GM12892 (cell line): ENCODE measurements around the gene PSKH1.
"Not testable (repeated sequence)": the region's sequence is repeated elsewhere in the genome, so short reads cannot be mapped to it uniquely, and the experiment has no call there.

Experiments
- DNase-seq: peaks from one replicate; pipeline ENCODE4 v3.0.0; 2011; ENCODE audit not compliant: insufficient read length
- FAIRE-seq: peaks from 2 replicates; lab custom pipeline; 2011; peaks lifted over from hg19 to GRCh38; lab: Jason Lieb, UNC
- POLR2A ChIP-seq: IDR thresholded peaks from 2 replicates; pipeline ENCODE4 v1.6.1; 2011; ENCODE audit warnings: low read depth, low read length, control low read depth
- POLR2AphosphoS5 ChIP-seq: IDR thresholded peaks from 2 replicates; pipeline ENCODE4 v1.6.1; 2011; ENCODE audit warnings: low read depth, low read length, control low read depth
- TAF1 ChIP-seq: IDR thresholded peaks from 2 replicates; pipeline ENCODE4 v1.6.1; 2011; ENCODE audit warnings: low read depth, mild to moderate bottlenecking, control low read depth, low read length, borderline replicate concordance

PSKH1 gene

DNA sequence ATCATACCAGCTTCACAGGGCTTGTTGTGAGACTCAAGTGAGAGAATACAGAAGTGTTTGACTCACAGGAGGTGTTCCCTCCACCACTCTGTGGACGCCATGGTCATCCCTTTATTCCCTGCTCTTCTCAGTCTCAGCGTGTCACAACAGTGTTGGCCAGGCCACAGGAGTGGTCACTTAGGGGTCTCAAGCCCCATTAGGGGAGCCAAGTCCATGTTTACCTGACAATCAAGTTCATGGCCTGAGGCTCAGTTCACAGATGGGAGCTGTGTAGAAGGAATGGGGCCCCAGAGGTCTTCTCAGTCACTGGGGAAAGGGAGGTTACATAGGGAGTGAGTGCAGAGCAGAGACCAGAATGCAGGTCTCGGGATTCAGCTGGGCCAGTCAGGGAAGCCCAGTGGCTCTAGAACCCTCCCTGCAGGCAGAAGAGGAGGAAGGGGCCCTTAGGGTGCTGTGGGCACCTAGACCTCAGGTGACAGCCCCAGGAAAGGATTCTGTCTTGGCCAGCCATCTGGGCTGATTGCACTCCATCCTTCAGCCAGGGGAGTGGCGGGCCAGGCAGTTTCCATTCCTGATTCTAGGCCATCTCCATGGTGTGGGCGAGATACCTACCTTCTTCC, 36.0 kb upstream of the PSKH1 start:
- FAIRE-seq: no peak
- DNase-seq: no peak
- TF ChIP-seq POLR2AphosphoS5 (no peak), TAF1 (no peak), POLR2A (no peak)

GRCh38 chr16:67857547-67858233, 35.4 kb upstream of the PSKH1 start:
- no peak for DNase-seq
- no peak for FAIRE-seq
- no peak for TF ChIP-seq TAF1
- TF ChIP-seq POLR2A: no peak
- no peak for TF ChIP-seq POLR2AphosphoS5

DNA sequence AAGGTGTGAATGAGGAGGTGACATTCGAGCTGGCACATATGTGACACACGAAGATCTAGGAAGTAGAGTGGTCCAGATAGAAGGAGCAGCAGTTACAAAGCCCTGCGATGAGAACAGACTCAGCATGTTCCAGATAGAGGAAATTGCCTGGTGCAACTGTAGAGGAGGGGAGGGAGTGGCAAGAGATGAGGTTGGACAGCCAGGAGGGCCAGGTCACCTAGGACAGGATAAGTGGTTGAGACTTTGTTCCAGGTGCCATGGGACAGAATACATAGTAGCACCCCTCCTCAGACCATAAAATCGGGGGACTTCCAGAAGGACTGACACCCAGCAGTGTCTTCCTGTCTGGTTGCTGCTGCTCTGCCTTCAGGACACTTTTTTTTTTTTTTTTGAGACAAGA, 34.6 kb upstream of the PSKH1 start:
- no peak for DNase-seq

DNA sequence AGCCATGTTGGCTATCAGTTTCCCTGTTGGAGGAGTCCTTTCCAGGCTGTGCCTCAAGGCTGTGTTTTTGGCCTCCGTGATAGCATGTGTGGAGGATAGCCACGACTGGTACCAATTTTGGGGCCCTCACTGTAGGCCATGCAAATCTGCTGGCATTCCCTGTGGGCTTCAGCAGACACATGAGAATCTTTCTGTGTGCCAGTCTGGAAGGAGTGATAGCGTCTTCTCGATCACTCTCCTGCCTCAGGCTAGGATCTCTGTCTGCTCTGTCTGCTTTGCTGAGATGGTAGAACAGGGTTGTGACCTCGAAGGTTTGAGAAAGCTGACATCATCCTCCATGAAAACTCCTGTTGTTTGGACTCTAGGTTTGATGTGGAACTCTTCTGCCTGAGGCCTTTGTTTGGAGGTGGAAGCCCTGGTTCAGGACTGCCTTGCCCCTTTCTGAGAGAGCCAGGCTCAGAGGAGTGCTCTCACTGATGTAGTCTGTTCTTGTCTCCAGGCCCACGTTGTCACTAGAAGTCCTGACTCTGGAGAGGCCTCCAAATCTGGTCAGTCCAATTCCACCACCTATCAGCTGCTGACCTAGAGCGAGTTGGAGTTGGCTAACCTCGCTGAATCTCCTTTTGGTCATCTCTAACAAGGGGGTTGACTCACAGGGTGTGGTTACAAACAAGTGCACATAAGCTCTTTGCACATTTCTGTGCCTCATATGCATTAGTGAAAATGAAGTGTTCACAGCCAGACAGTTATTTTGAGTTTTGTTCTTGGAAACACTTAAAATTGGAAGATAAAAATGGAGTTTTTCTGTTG, 32.3 kb upstream of the PSKH1 start:
- TF ChIP-seq POLR2AphosphoS5 (no peak), POLR2A (no peak), TAF1 (no peak)
- DNase-seq (no peak), FAIRE-seq (no peak)

More for the DNA sequence above, 34.6 kb upstream of the PSKH1 start:
- no peak for TF ChIP-seq TAF1
- no peak for TF ChIP-seq POLR2AphosphoS5
- TF ChIP-seq POLR2A: no peak
- no peak for FAIRE-seq

DNA sequence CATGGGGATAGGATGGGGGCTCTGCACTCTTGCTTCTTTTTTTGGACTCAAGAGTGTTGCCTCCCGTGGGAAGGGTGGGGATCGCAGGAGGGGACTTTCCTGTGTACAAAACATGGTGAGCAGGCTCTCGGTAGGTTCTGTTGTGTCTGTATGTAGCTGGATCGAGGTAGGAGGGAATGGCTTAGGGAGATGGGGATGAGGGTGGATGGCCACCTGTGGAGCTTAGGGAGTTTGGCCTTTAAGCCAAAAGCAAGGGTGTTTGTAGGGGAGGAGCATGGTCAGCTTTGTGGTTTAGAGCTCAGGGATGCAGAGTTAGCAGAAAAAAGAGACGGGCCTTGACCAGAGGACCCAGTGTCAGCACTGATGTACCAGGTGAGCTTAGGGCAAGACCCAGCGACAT, 31.2 kb upstream of the PSKH1 start:
- TF ChIP-seq POLR2A (no peak), POLR2AphosphoS5 (no peak), TAF1 (no peak)
- DNase-seq (no peak), FAIRE-seq (no peak)

DNA sequence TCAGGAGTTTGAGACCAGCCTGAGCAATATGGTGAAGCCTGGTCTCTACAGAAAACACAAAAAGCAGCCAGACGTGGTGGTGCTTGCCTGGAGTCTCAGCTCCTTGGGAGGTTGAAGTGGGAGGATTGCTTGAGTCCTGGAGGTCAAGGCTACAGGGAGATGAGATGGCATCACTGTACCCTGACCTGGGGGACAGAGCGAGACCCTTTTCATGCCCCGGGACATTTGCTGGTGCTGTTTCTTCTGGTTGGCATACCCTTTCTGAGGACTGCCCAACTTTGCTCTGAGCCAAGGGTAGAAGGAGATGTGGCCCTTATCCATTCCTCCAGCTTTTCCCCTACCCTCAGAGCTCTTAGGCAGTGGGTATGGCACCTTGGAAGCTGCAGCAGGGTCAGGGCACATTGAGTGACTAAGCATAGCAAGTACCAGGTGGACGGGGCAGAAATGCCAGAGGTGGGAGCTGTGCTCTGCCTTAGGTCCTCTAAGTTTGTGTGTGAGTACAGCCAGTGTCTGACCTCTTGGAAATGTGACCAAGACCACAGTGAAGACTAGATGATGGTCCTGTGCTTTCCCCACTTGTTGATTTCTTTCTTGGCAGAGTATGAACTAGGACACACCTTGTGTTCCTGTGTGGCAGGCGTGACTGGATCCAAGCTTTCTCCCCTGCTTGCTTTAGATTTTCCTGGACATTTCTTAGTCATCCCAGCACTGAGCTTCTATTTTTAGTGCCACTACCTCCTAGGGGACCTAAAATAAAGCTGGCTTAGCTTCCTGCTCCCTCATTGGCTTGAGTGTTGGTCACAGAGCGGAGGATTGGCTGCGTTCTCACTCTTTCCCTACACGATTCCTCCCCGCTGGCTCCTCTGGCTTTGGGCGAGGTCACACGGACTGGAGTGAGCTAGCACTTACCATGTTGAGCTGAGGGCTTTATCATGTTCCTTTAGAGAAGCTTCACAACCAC, 30.2 kb upstream of the PSKH1 start:
- DNase-seq (no peak), FAIRE-seq (no peak)
- TF ChIP-seq POLR2A: no peak
- TF ChIP-seq TAF1: no peak
- no peak for TF ChIP-seq POLR2AphosphoS5

GRCh38 chr16:67864044-67864443, 29.0 kb upstream of the PSKH1 start:
- FAIRE-seq, DNase-seq: not testable (repeated sequence)

GRCh38 chr16:67864594-67864993, 28.5 kb upstream of the PSKH1 start:
- FAIRE-seq (no peak), DNase-seq (no peak)
- TF ChIP-seq TAF1 (no peak), POLR2A (no peak)

- no peak for DNase-seq
- no peak for FAIRE-seq
- TF ChIP-seq POLR2AphosphoS5 (no peak), TAF1 (no peak), POLR2A (no peak)
Observed at GRCh38 chr16:67865318-67865717, 27.7 kb upstream of the PSKH1 start.

GRCh38 chr16:67868290-67868689, 24.8 kb upstream of the PSKH1 start:
- no peak for TF ChIP-seq POLR2AphosphoS5
- TF ChIP-seq TAF1: no peak
- no peak for TF ChIP-seq POLR2A
- DNase-seq (no peak), FAIRE-seq (no peak)

DNA sequence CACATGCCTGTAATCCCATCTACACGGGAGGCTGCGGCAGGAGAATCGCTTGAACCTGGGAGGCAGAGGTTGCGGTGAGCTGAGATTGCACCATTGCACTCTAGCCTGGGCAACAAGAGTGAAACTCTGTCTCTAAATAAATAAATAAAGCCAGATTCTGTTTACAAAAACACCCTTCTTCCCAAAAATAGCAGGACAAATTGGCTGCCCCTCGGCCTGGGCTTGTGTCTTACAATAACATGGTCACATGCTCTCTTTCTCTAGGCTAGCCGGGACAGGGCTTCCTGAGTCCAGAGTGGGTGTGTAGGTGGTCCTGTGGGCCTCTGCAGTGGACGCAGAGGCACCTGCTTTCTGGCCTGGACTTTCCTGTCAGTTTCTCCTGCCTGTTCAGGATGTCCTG, 23.4 kb upstream of the PSKH1 start:
- TF ChIP-seq POLR2A (no peak), TAF1 (no peak), POLR2AphosphoS5 (no peak)
- FAIRE-seq: no peak
- DNase-seq: no peak

- DNase-seq (no peak), FAIRE-seq (no peak)
- TF ChIP-seq POLR2A (no peak), POLR2AphosphoS5 (no peak), TAF1 (no peak)
Observed at GRCh38 chr16:67871256-67871655, 21.8 kb upstream of the PSKH1 start.
